Measurements from ENCODE around the gene EPHB4.
"Not testable (repeated sequence)": the region's sequence is repeated elsewhere in the genome, so short reads cannot be mapped to it uniquely, and the experiment has no call there.

EPHB4 gene

DNA sequence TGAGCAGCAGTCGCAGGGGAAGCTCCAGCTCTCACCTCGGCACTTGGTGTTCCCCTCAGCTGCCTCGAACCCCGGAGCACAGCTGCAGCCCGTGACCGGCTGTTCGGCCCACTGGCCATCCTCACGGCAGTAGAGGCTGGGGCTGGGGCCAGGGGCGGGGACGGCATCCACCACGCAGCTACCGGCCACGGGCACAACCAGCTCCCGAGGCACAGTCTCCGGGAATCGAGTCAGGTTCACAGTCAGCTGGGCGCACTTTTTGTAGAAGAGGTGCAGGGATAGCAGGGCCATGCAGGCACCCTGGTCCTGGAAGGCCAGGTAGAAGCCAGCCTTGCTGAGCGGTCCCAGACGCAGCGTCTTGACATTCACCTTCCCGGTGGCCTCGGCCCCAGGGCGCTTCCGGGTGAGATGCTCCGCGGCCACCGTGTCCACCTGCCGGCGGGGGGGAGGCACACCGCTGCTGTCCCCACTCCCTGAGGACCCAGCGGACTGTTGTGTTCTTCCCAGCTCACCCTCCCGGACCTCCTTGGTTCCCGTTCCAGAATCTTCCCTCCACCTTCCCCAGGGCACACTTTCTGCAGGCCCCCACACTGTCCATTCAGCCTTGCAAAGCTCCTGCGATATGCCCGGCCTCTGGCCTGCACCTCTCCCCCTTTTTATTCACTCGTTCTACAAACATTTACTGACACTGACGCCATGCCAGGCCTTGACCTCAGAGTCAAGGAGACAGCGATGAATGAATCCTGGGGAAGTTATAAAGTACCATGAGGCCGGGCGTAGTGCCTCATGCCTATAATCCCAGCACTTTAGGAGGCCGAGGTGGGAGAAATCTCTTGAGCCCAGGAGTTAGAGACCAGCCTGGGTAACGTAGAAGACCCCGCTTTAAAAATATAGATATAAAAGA is 4.8 kb downstream of the EPHB4 start:
- in situ Hi-C loops (cut with MboI; ENCODE audit: low pct_unique_long_range_greater_than_20kb, low sequenced_read_pairs, unreplicated experiment): no loop called here
- TF ChIP-seq, protein P1, sequence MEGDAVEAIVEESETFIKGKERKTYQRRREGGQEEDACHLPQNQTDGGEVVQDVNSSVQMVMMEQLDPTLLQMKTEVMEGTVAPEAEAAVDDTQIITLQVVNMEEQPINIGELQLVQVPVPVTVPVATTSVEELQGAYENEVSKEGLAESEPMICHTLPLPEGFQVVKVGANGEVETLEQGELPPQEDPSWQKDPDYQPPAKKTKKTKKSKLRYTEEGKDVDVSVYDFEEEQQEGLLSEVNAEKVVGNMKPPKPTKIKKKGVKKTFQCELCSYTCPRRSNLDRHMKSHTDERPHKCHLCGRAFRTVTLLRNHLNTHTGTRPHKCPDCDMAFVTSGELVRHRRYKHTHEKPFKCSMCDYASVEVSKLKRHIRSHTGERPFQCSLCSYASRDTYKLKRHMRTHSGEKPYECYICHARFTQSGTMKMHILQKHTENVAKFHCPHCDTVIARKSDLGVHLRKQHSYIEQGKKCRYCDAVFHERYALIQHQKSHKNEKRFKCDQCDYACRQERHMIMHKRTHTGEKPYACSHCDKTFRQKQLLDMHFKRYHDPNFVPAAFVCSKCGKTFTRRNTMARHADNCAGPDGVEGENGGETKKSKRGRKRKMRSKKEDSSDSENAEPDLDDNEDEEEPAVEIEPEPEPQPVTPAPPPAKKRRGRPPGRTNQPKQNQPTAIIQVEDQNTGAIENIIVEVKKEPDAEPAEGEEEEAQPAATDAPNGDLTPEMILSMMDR (IDR thresholded peaks at IDR 0.05; ENCODE audit: extremely low read depth, insufficient read depth, missing control alignments): no peak
- peak; percentile 8 for DNase-seq (ENCODE audit: low spot score)

- TF ChIP-seq, protein P1 (IDR thresholded peaks at IDR 0.05; ENCODE audit: extremely low read depth, insufficient read depth, missing control alignments): no peak
- DNase-seq (ENCODE audit: low spot score): no peak
Measured at GRCh38 chr7:100819586-100819985, 7.7 kb downstream of the EPHB4 start.

DNA sequence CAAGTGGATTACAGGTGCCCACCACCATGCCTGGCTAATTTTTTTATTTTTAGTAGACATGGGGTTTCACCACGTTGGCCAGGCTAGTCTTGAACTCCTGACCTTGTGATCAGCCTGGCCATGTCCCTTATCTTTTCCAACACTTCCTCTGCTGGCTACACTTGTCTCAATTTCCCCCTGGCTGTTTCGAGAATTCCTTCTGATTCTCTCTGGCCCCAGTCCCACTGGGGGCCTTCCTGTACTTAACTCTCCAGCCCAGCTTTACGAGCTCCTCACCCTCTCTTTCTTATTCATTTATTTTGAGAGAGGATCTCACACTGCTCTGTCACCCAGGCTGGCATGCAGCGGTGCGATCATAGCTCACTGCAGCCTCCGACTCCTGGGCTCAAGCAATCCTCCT is 8.5 kb downstream of the EPHB4 start:
- no peak for DNase-seq (ENCODE audit: low spot score)
- TF ChIP-seq, protein P1 (IDR thresholded peaks at IDR 0.05; ENCODE audit: extremely low read depth, insufficient read depth, missing control alignments): no peak
- in situ Hi-C loops (cut with MboI; ENCODE audit: low pct_unique_long_range_greater_than_20kb, low sequenced_read_pairs, unreplicated experiment): no loop called here

More at GRCh38 chr7:100819586-100819985, 7.7 kb downstream of the EPHB4 start:
- in situ Hi-C loops (cut with MboI; ENCODE audit: low pct_unique_long_range_greater_than_20kb, low sequenced_read_pairs, unreplicated experiment): no loop called here

DNA sequence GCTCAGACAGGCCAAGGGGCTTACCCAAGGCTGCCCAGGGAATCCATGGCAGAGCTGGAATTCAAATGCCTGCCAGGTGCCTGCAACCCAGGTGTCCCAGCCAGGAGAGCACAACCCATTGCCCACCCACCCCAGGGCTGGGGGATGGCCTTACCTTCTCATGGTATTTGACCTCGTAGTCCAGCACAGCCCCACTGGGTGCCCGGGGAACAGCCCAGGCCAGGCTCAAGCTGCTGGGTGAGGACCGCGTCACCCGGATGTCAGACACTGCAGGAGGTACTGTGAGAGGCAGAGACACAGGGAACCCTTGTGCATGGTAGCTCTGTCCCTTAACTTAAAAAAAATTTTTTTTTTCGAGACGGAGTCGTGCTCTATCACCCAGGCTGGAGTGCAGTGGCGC is 9.0 kb downstream of the EPHB4 start:
- in situ Hi-C loops (cut with MboI; ENCODE audit: low pct_unique_long_range_greater_than_20kb, low sequenced_read_pairs, unreplicated experiment): no loop called here
- TF ChIP-seq, protein P1 (IDR thresholded peaks at IDR 0.05; ENCODE audit: extremely low read depth, insufficient read depth, missing control alignments): no peak
- no peak for DNase-seq (ENCODE audit: low spot score)

DNA sequence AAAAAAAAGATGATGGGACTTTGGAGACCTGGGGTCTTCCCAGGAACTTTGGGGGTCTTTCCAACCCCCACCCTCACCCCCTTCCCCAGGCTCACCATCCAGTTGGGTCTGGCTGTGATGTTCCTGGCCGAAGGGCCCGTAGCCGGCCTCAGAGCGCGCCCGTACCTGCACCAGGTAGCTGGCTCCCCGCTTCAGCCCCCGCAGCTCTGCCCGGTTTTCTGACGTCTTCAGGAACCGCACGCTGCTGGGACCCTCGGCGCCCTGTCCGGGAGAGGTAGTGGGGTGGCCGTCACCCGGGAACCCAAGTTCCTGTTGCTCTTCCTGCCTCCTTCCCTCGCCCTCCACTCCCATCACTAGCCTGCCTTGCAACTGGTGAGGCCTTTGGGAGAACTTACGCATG is 10.2 kb downstream of the EPHB4 start:
- in situ Hi-C loops (cut with MboI; ENCODE audit: low pct_unique_long_range_greater_than_20kb, low sequenced_read_pairs, unreplicated experiment): no loop called here
- TF ChIP-seq, protein P1 (IDR thresholded peaks at IDR 0.05; ENCODE audit: extremely low read depth, insufficient read depth, missing control alignments): no peak
- DNase-seq (ENCODE audit: low spot score): no peak

DNA sequence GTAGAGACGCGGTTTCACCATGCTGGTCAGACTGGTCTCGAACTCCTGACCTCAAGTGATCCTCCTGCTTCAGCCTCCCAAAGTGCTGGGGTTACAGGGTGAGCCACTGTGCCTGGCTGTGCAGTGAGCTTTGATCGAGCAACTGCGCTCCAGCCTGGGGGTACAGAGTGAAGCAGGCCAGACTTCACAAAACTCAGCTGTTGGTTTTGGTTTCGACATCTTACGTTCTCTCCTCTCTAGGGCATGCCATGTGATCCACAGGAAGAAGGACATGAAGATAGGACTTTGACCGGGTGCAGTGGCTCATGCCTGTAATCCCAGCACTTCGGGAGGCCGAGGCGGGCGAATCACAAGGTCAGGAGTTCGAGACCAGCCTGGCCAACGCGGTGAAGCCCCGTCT is 10.8 kb downstream of the EPHB4 start:
- in situ Hi-C loops (cut with MboI; ENCODE audit: low pct_unique_long_range_greater_than_20kb, low sequenced_read_pairs, unreplicated experiment); DNase-seq (ENCODE audit: low spot score): not testable (repeated sequence)

- DNase-seq (ENCODE audit: low spot score): no peak
- in situ Hi-C loops (cut with MboI; ENCODE audit: low pct_unique_long_range_greater_than_20kb, low sequenced_read_pairs, unreplicated experiment): no loop called here
- TF ChIP-seq, protein P1 (IDR thresholded peaks at IDR 0.05; ENCODE audit: extremely low read depth, insufficient read depth, missing control alignments): no peak
Measured at GRCh38 chr7:100812729-100813128, 14.6 kb downstream of the EPHB4 start.
